PC-3 (cell line): ENCODE data around the gene TXNDC11.

Experiments
- EZH2 ChIP-seq: fragments of 300-600 bp; sonication (generic); IDR thresholded peaks from one replicate; pipeline ENCODE4 v1.6.1; 2017; ENCODE audit warnings: antibody characterized with exemption, mild to moderate bottlenecking, low read length; ENCODE audit not compliant: unreplicated experiment
- EZH2phosphoT487 ChIP-seq: fragments of 300-600 bp; sonication (generic); IDR thresholded peaks from 2 replicates; pipeline ENCODE4 v1.6.1; 2018; ENCODE audit warnings: mild to moderate bottlenecking, antibody characterized with exemption, low read length, borderline replicate concordance
- TF ChIP-seq, protein P1 (sequence below): fragments of 300-600 bp; sonication (generic); conservative IDR thresholded peaks from 2 replicates; pipeline ENCODE4 v1.5.1; 2017; ENCODE audit warnings: antibody characterized with exemption, low read depth, mild to moderate bottlenecking, low read length

DNA sequence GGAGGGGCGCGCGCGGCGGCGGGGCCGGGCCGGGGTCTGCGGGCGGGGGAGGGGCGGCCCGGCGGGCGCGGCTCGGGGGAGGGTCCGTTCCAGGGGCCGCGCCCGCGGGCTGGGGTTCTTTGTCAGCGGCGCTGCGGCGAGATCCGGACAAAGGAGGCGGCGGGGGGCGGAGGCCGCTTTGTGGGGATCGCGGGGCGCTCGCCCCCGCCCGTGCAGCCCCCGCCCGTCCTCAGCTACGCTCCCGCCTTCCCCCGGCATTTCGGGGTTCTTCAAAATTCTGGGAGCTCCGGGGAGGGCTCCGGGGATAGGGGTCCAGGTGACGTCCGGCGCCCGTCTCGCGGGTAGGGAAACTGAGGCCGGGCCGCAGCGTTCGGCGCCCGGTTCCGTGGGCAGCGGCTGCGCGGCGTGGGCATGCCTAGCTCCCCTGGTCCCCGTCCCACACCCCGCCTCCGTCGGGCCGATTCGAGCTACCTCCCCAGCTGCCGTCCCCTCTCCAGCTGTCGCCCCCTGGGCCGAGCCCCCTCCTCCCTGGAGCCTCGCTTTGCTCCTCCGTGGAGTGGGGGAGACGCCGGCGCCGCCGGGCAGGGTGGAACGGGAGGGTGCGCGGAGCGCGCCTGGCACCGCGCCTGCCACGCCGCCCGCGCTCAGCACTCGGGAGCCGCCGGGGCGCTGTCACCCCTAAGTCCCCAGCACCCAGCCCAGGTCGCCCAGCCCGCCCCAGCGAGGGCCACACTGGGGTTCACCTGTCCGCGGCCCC, 73.9 kb downstream of the TXNDC11 start:
- TF ChIP-seq, protein P1, sequence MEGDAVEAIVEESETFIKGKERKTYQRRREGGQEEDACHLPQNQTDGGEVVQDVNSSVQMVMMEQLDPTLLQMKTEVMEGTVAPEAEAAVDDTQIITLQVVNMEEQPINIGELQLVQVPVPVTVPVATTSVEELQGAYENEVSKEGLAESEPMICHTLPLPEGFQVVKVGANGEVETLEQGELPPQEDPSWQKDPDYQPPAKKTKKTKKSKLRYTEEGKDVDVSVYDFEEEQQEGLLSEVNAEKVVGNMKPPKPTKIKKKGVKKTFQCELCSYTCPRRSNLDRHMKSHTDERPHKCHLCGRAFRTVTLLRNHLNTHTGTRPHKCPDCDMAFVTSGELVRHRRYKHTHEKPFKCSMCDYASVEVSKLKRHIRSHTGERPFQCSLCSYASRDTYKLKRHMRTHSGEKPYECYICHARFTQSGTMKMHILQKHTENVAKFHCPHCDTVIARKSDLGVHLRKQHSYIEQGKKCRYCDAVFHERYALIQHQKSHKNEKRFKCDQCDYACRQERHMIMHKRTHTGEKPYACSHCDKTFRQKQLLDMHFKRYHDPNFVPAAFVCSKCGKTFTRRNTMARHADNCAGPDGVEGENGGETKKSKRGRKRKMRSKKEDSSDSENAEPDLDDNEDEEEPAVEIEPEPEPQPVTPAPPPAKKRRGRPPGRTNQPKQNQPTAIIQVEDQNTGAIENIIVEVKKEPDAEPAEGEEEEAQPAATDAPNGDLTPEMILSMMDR: no peak
- no peak for TF ChIP-seq EZH2
- no peak for TF ChIP-seq EZH2phosphoT487
